Gastrocnemius medialis (tissue), 4 donors: Measurements from ENCODE around the gene GBA3.

Experiments used
- POLR2A ChIP-seq, 2 donors: fragments of 450-650 bp; IDR thresholded peaks; one replicate each; pipeline ENCODE4 v1.6.1; 2017; ENCODE audit warnings: antibody characterized with exemption in 2 of 2, mild to moderate bottlenecking in 2 of 2, moderate library complexity in 2 of 2
- TF ChIP-seq, protein P1 (sequence below), 5 experiments: fragments of 450-650 bp in 3 of 5; fragments of 200-600 bp in 2 of 5; sonication (generic) in 2 of 5; IDR thresholded peaks in 4 of 5; conservative IDR thresholded peaks in 1 of 5; 1 replicate in 4 of 5; 2 replicates in 1 of 5; pipeline ENCODE4 v1.5.1; 2016 to 2019; ENCODE audit warnings: antibody characterized with exemption in 5 of 5, mild to moderate bottlenecking in 3 of 5, moderate library complexity in 3 of 5

- TF ChIP-seq, protein P1, sequence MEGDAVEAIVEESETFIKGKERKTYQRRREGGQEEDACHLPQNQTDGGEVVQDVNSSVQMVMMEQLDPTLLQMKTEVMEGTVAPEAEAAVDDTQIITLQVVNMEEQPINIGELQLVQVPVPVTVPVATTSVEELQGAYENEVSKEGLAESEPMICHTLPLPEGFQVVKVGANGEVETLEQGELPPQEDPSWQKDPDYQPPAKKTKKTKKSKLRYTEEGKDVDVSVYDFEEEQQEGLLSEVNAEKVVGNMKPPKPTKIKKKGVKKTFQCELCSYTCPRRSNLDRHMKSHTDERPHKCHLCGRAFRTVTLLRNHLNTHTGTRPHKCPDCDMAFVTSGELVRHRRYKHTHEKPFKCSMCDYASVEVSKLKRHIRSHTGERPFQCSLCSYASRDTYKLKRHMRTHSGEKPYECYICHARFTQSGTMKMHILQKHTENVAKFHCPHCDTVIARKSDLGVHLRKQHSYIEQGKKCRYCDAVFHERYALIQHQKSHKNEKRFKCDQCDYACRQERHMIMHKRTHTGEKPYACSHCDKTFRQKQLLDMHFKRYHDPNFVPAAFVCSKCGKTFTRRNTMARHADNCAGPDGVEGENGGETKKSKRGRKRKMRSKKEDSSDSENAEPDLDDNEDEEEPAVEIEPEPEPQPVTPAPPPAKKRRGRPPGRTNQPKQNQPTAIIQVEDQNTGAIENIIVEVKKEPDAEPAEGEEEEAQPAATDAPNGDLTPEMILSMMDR (IDR thresholded peaks at IDR 0.05 in 4 of 5, conservative IDR thresholded peaks at IDR 0.05 in 1 of 5): no peak
- TF ChIP-seq POLR2A (IDR thresholded peaks at IDR 0.05): no peak
These were observed 41.1 kb downstream of the GBA3 start for GRCh38 chr4:22733816-22734215.
